HG03571 (cell line): ENCODE data around the gene IGFL2.
"Not testable (repeated sequence)": the region's sequence is repeated elsewhere in the genome, so short reads cannot be mapped to it uniquely, and the experiment has no call there.

Experiments
- ATAC-seq: cut with Tn5 transposase; IDR thresholded peaks from one replicate; pipeline ENCODE4 v1.9.1; 2021; ENCODE audit not compliant: unreplicated experiment

The IGFL2 gene

GRCh38 chr19:46206682-46207081 is 58.6 kb downstream of the IGFL2 start:
- no peak for ATAC-seq

- not testable (repeated sequence) for ATAC-seq
These were observed 59.8 kb downstream of the IGFL2 start for GRCh38 chr19:46207858-46208257.

- ATAC-seq: no peak
These were observed 61.0 kb downstream of the IGFL2 start for GRCh38 chr19:46209051-46209450.

- no peak for ATAC-seq
These were observed 61.4 kb downstream of the IGFL2 start for GRCh38 chr19:46209472-46209871.

GRCh38 chr19:46210669-46211068 is 62.6 kb downstream of the IGFL2 start:
- no peak for ATAC-seq
